ENCODE measurements around the gene DNAJC17.

The DNAJC17 gene

GRCh38 chr15:40731034-40731433, 76.2 kb downstream of the DNAJC17 start:
- DNase-seq: no peak

GRCh38 chr15:40723919-40724318, 83.4 kb downstream of the DNAJC17 start:
- no peak for DNase-seq

- no peak for DNase-seq
Observed at GRCh38 chr15:40722934-40723333, 84.3 kb downstream of the DNAJC17 start.

- DNase-seq: no peak
Observed at GRCh38 chr15:40722354-40722753, 84.9 kb downstream of the DNAJC17 start.

- no peak for DNase-seq
Observed at GRCh38 chr15:40721701-40722100, 85.6 kb downstream of the DNAJC17 start.

GRCh38 chr15:40716165-40716564, 91.1 kb downstream of the DNAJC17 start:
- DNase-seq: no peak

Measured in activated gamma-delta T cell treated with Interleukin-2 at 50 U/mL for 16 hours (primary cell).